GM23248 (cell line): ENCODE data around the gene LRG1.

ENCODE experiments used
- EZH2 ChIP-seq: fragments of 200-600 bp; sonication (generic); IDR thresholded peaks from 2 replicates; pipeline ENCODE4 v1.6.1; 2018; ENCODE audit warnings: antibody characterized with exemption, mild to moderate bottlenecking; ENCODE audit not compliant: insufficient read depth, poor library complexity, severe bottlenecking
- EZH2phosphoT487 ChIP-seq: fragments of 200-600 bp; sonication (generic); IDR thresholded peaks from 2 replicates; pipeline ENCODE4 v1.6.1; 2018; ENCODE audit warnings: antibody characterized with exemption, moderate library complexity, mild to moderate bottlenecking, low read depth; ENCODE audit not compliant: insufficient read depth

GRCh38 chr19:4566402-4567051 lies 26.7 kb upstream of the LRG1 start:
- no peak for TF ChIP-seq EZH2
- TF ChIP-seq EZH2phosphoT487 = no peak
